Dedifferentiated amniotic fluid mesenchymal stem cell (primary cell): Measurements from ENCODE around the gene PDGFC.

Experiments used
- DNase-seq: peaks from one replicate; pipeline ENCODE4 v3.0.0-alpha.2; 2016; ENCODE audit errors: extremely low spot score

The PDGFC gene

DNA sequence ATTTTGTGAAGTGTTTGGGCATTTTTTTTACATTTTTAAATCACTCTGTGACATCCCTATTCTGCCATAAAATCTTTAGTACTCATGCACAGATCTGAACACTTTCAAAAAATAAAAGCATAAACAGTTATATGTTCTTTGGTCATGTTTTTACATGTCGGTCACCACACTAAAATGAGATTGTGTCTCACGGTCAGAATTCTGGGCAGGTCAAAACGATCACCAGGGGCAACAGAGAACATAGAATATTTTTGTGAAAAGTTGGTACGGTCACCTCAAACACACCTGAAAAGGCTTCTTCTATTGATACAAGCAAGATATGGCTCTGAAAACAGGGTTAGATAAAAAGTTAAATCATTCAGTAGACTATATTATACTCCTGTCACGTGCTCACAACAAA lies 189.1 kb downstream of the PDGFC start:
- DNase-seq = no peak

DNA sequence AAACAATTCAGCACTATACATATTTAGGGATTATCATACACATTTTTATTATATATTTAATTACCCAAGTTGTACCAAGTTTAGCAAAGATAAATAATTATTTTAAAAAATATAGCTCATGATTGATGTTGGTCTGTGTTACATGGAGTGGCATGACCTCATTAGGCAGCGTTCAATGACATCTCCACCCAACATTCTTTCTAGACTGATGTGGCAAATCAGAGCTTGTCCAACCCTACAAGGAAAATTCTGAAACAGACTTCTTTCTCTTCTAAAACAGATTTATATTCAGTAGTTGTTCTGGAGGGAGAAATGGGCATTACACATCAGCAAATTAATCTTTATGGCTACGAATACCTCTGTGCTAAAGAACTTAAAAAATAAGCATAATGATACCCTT lies 189.7 kb downstream of the PDGFC start:
- peak; percentile 36 for DNase-seq

GRCh38 chr4:156779774-156780173 lies 191.8 kb downstream of the PDGFC start:
- DNase-seq = no peak

GRCh38 chr4:156779042-156779441 lies 192.6 kb downstream of the PDGFC start:
- DNase-seq = no peak

DNA sequence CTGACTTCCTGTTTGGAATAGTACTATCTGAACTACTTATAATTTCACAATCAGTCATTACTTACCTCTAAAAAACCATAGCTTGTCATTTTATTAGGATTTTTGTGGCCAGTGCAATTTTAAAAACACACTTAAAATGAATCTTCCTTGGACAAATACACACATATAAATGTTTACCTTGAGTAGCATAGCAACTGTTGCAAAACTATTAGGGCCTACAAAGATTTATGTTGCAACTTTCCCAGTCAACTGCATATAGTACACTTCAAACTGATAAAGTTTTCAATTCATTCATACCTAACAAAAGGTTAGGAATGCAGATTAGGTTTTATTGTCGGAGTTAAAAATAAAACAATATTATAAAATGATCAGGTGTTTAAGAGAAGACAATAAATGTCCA lies 193.0 kb downstream of the PDGFC start:
- DNase-seq = peak; percentile 28

GRCh38 chr4:156778093-156778492 lies 193.5 kb downstream of the PDGFC start:
- no peak for DNase-seq

DNA sequence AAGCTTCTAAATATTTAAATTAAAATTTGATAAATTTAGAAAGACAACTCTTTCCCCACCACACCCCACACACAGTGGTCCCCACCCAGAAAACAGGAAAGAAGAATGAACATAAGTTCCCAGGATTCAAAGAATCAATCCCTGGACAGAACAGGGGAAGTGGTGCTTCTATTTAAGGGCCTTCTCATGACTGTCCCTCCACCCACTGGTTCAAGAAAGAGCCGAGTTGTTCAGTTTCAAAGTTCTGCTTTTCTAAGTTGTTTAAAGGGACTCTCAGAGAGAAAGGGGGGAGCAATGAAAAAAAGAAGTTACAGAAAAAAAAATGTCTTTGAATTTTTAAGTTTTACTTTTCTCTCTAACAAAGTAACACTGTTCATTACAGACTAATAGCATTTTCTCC lies 195.8 kb downstream of the PDGFC start:
- DNase-seq = no peak

- peak; percentile 66 for DNase-seq
Measured at GRCh38 chr4:156774422-156774821, 197.2 kb downstream of the PDGFC start.

- DNase-seq = no peak
Measured at GRCh38 chr4:156773648-156774357, 197.8 kb downstream of the PDGFC start.

DNA sequence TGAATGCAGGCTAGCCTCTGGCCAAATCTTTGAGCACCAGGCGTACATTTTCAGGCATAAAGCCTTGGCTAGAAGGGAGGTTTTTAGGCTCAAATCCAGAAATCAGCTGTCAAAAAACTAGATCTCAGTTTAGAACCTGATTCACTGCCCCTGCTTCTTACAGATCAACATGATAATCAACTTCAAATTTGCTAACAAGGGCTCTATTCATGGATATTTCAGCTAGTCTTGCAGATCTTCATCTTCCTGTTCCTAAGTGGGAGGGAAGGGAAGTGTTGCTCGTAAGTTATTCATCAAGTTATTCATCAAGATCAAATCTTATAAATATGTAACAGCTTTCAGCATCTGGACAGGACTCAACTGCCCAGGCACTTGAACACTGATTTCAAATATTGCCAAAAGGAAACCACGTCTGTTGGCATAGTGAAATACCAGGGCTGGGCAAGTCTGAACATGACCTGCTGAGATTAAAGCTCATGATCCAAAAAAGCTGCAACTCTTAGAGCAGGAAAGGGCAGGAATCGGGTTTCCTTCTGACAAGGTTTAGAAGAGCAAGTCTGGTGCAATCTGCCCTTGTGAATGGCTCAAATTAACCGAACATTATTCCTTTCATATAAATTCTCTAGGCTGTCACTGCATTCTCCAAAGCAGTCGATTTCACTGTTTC lies 200.3 kb downstream of the PDGFC start:
- DNase-seq = peak; percentile 88

DNA sequence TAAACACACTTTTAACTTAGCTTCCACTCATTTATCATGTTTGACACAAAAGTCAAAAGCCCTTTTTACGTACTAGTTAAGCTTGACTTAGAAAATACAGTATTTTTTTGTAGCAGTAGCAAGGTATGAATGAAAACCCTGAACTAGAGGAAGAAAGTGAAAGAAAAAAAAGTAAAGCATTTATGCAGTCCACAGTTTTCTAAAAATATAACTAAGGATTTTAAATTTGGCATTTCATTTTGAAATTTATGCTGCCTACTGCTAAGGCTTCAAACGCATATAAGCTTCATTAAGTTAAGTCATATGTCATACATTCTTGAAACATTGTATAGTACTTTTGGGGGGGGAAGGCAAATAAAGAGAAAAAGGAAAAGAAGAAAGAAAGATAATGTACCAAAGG lies 201.5 kb downstream of the PDGFC start:
- DNase-seq = no peak

DNA sequence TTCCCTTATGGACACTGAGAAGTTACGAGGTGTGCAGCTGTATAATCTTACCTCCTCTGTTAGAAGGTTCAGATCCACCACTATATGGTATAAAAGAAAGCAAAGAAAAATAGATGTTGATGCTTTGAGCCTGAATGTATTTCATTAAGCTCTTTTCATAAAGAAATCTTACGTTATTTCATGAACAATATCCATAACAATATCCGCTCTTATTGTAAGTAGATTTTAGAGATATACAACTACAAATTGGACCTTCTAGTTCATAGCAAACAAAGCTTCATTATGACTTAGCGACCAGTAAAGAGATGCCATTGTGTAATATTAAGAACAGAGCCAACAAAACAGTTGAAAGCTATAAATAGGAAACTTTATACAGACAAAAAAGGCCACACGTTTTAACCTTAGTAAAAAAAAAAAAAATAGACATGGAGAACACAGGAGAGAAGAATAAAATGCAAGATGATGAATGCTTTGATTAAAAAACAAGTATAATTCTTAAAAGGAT lies 203.6 kb downstream of the PDGFC start:
- no peak for DNase-seq

- no peak for DNase-seq
Measured at GRCh38 chr4:156766846-156767245, 204.8 kb downstream of the PDGFC start.

GRCh38 chr4:156765277-156765676 lies 206.3 kb downstream of the PDGFC start:
- DNase-seq = no peak

DNA sequence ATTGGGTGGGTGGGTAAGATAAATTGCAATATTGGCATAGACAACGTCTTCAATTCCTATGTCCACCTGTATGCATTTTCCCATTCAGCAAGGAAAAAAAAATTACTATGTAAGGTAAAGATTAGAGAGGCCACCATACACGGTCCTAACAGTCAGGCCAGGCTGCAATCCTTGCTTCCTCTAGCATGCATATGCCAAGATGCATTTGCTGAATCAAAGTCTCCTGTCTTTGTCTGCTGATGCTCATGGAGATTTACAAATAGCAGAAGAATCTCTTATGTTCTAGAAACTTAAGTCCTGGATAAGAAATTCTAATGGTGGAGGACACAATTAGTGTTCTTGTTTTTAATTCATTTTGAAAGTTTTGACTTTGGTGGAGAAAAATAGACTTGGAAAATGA lies 206.8 kb downstream of the PDGFC start:
- no peak for DNase-seq

DNA sequence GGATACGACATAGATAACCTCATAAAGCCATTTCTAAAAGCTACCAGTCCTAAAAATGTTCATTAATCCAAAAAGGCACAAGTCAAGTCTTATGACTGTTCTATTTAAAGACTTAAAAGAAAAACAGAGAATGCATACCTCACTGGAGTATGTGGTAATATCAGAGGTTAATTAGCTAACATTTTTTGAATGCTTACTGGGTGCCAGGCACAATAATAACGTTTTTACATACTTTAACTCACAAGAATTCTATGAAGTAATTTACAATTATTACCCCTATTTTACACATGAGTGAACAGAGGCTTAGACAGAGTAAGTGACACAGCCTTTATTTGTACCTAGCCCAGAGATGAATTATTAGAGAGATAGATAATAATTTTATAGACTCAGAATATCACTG lies 207.5 kb downstream of the PDGFC start:
- DNase-seq = no peak

DNA sequence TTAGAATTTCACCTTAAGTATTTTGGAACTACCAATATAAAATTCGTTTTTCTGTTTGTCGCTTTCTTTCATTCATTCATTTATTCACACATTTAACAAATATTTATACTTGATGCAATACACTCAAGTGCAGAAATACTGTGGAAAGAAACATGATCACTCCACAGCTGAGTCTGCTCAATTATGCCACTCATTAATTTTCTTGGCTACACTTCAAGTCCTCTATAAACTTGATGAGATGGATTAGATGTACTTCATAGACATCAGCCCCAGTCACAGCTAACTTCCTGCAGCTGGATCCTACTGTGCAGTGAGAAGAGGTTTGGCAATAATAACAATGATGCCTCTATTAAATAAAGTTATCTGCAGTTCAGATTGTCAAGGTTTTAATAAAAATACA lies 208.1 kb downstream of the PDGFC start:
- no peak for DNase-seq

DNA sequence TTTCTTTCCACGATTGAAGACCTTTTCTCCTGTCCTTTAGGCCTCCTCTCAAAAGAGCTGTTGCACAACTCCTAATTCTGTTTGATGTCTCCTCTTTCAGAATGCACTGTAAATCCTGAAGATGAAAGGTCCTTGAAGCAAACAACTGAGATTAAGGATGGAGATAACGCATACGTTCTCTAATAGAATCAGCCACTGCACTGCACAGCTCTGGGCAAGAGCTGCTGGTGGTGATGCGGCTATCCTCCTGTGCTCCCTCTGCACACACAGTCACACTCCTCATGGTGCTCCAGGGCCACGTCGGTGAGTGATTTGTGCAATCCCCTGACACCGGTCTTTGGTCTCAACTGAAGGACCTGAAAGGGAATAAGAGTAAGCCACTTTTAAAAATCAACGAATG lies 208.7 kb downstream of the PDGFC start:
- DNase-seq = no peak

DNA sequence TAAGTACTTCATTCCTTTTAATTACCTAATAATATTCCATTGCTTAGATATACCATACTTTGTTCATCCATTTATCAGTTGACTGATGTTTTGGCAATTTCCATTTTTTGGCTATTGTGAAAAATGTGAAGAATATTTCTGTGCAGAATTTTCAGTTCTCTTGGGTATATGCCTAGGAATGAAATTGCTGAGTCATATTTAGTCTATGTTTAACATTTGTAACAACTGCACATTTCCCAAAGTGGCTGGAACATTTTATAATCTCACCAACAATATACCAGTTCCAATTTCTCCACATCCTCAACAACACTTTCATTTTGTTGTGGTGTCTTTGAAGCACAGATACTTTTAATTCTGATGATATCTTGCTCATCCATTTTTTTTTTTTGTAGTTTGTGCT lies 215.5 kb downstream of the PDGFC start:
- DNase-seq = no peak

DNA sequence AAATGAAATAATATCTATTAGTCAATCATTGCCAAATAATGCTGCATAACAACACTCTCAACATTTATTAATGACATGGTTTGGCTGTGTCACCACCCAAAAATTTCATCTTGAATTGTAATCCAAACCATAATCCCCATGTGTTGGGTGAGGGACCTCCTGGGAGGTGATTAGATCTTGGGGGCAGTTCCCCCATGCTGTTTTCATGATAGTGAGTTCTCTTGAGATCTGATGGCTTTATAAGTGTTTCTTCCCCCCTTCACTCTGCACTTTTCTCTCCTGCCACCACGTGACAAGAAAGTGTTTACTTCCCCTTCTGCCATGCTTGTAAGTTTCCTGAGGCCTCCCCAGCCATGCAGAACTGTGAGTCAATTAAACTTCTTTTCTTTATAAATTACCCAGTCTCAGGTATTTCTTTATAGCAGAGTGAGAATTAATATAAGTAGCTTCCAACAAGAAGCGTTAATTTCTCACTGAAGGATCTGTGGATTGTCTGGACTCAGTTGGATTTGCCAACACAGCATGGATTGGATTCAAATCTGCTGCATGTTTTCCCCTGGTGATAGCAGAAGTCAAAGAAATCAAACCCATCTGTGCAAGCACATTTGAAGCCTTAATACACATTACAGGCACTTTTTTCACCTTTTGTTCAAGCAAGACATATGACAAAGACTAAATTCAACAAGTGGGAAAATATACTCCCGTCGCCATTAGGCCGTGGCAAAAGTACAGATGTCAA lies 216.6 kb downstream of the PDGFC start:
- DNase-seq = no peak

- no peak for DNase-seq
Measured at GRCh38 chr4:156751486-156751885, 220.1 kb downstream of the PDGFC start.

- no peak for DNase-seq
Measured at GRCh38 chr4:156749426-156750403, 221.9 kb downstream of the PDGFC start.
